Astrocyte (in vitro differentiated cells and primary cell): Measurements from ENCODE around the gene RAPGEF5. TPM values are rescaled to one million over a fixed set of nuclear protein-coding genes. Genes with fewer than 3 reads are reported as not detected.

Experiments used
- DNase-seq: peaks from one replicate; pipeline ENCODE4 v3.0.0-alpha.2; 2010; ENCODE audit warnings: low read depth
- FAIRE-seq: peaks from 2 replicates; lab custom pipeline; 2011; peaks lifted over from hg19 to GRCh38; lab: Jason Lieb, UNC
- H2AFZ ChIP-seq: 2 replicates; pipeline ENCODE4 v1.6.0; 2012; ENCODE audit warnings: low read depth, low read length, inconsistent platforms
- H3K27ac ChIP-seq: 2 replicates; pipeline ENCODE4 v1.5.1; 2011; ENCODE audit warnings: low read depth, low read length, inconsistent platforms
- H3K27me3 ChIP-seq: 2 replicates; pipeline ENCODE4 v1.6.0; 2011; ENCODE audit warnings: low read length, inconsistent platforms; ENCODE audit not compliant: insufficient read depth
- H3K36me3 ChIP-seq: 2 replicates; pipeline ENCODE4 v1.5.1; 2011; ENCODE audit warnings: low read length, inconsistent platforms; ENCODE audit not compliant: insufficient read depth
- H3K4me1 ChIP-seq: 2 replicates; pipeline ENCODE4 v1.5.1; 2011; ENCODE audit warnings: low read length, inconsistent platforms; ENCODE audit not compliant: insufficient read depth
- H3K4me2 ChIP-seq: 2 replicates; pipeline ENCODE4 v1.6.0; 2012; ENCODE audit warnings: low read length, inconsistent platforms
- H3K4me3 ChIP-seq: 2 replicates; pipeline ENCODE4 v1.5.1; 2011; ENCODE audit warnings: low read depth, mild to moderate bottlenecking, low read length, inconsistent platforms; ENCODE audit not compliant: insufficient read depth
- H3K79me2 ChIP-seq: 2 replicates; pipeline ENCODE4 v1.6.0; 2012; ENCODE audit warnings: mild to moderate bottlenecking, low read length, inconsistent platforms; ENCODE audit not compliant: insufficient read depth
- H3K9ac ChIP-seq: 2 replicates; pipeline ENCODE4 v1.6.0; 2012; ENCODE audit warnings: mild to moderate bottlenecking, low read length, inconsistent platforms
- H3K9me3 ChIP-seq: 2 replicates; pipeline ENCODE4 v1.5.1; 2012; ENCODE audit warnings: low read depth, mild to moderate bottlenecking, low read length, inconsistent platforms; ENCODE audit not compliant: insufficient read depth
- H4K20me1 ChIP-seq: 2 replicates; pipeline ENCODE4 v1.6.0; 2012; ENCODE audit warnings: low read length, inconsistent platforms; ENCODE audit not compliant: insufficient read depth
- H3K27ac Mint-ChIP-seq: one replicate; pipeline ENCODE4 v1.8.0; 2021; ENCODE audit warnings: mild to moderate bottlenecking, mixed read lengths; ENCODE audit not compliant: unreplicated experiment
- H3K27me3 Mint-ChIP-seq: one replicate; pipeline ENCODE4 v1.8.0; 2021; ENCODE audit warnings: low read depth, mixed read lengths; ENCODE audit not compliant: unreplicated experiment
- H3K36me3 Mint-ChIP-seq: one replicate; pipeline ENCODE4 v1.8.0; 2021; ENCODE audit warnings: low read depth, mixed read lengths; ENCODE audit not compliant: unreplicated experiment
- H3K4me1 Mint-ChIP-seq: one replicate; pipeline ENCODE4 v1.8.0; 2021; ENCODE audit warnings: low read depth, mixed read lengths; ENCODE audit not compliant: unreplicated experiment
- H3K4me3 Mint-ChIP-seq: one replicate; pipeline ENCODE4 v1.8.0; 2021; ENCODE audit warnings: mild to moderate bottlenecking, moderate library complexity, mixed read lengths; ENCODE audit not compliant: unreplicated experiment
- H3K9me3 Mint-ChIP-seq: one replicate; pipeline ENCODE4 v1.8.0; 2021; ENCODE audit warnings: mild to moderate bottlenecking, mixed read lengths; ENCODE audit not compliant: unreplicated experiment
- EZH2 ChIP-seq: IDR thresholded peaks from 2 replicates; pipeline ENCODE4 v1.6.1; 2012; ENCODE audit warnings: mild to moderate bottlenecking, low read length, inconsistent platforms; ENCODE audit not compliant: insufficient read depth
- total RNA-seq: library from RNA; stranded (reverse); gene quantifications from 2 replicates; pipeline ENCODE4 v1.2.1, GENCODE V29; 2021
- TF ChIP-seq, protein P1 (sequence below): IDR thresholded peaks from 2 replicates; pipeline ENCODE4 v1.5.1; 2011; ENCODE audit warnings: low read depth, mild to moderate bottlenecking, inconsistent platforms, low read length, moderate library complexity; ENCODE audit not compliant: insufficient read depth

The RAPGEF5 gene
- total RNA-seq, 1 donor from 2014 or later = 1.0 TPM

DNA sequence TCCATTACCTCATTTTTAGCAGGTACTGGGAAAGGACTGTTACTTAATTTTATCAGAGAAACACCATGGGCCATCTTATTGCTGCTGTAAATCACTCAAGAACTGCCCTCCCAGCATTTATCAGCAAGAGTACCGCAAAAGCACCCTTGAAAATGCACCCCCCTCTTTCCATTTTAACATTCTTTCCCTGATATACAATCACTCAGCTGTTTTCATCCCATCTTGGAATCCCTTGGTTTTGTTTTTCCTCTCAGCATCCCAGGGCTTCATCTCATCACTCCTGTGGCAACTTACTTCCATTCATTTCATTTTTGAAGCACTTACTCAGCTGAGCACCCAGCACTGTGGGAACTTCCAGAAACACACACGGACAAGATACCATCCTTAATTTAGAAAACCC lies 36.5 kb downstream of the RAPGEF5 start:
- no peaks in the 10 kb centered on the region for H3K79me2 ChIP-seq
- Mint-ChIP-seq H3K4me1 (peaks cover 8% of the 10 kb centered on the region), H3K9me3 (peaks cover 3% of the 10 kb centered on the region), H3K27ac (no peak overlapping the region), H3K27me3 (peaks cover 8% of the 10 kb centered on the region), H3K4me3 (no peak overlapping the region), H3K36me3 (no peaks in the 10 kb centered on the region)
- H2AFZ ChIP-seq = no peak overlapping the region
- no peak overlapping the region for H3K4me3 ChIP-seq
- H3K4me2 ChIP-seq = no peak overlapping the region
- no peaks in the 10 kb centered on the region for H3K27me3 ChIP-seq
- no peaks in the 10 kb centered on the region for H3K4me1 ChIP-seq
- no peak overlapping the region for H3K9ac ChIP-seq
- no peak for TF ChIP-seq EZH2
- TF ChIP-seq, protein P1, sequence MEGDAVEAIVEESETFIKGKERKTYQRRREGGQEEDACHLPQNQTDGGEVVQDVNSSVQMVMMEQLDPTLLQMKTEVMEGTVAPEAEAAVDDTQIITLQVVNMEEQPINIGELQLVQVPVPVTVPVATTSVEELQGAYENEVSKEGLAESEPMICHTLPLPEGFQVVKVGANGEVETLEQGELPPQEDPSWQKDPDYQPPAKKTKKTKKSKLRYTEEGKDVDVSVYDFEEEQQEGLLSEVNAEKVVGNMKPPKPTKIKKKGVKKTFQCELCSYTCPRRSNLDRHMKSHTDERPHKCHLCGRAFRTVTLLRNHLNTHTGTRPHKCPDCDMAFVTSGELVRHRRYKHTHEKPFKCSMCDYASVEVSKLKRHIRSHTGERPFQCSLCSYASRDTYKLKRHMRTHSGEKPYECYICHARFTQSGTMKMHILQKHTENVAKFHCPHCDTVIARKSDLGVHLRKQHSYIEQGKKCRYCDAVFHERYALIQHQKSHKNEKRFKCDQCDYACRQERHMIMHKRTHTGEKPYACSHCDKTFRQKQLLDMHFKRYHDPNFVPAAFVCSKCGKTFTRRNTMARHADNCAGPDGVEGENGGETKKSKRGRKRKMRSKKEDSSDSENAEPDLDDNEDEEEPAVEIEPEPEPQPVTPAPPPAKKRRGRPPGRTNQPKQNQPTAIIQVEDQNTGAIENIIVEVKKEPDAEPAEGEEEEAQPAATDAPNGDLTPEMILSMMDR = no peak
- no peak for DNase-seq
- no peak overlapping the region for H3K27ac ChIP-seq
- no peak for FAIRE-seq
- H3K9me3 ChIP-seq = no peaks in the 10 kb centered on the region
- no peaks in the 10 kb centered on the region for H3K36me3 ChIP-seq
- no peaks in the 10 kb centered on the region for H4K20me1 ChIP-seq

DNA sequence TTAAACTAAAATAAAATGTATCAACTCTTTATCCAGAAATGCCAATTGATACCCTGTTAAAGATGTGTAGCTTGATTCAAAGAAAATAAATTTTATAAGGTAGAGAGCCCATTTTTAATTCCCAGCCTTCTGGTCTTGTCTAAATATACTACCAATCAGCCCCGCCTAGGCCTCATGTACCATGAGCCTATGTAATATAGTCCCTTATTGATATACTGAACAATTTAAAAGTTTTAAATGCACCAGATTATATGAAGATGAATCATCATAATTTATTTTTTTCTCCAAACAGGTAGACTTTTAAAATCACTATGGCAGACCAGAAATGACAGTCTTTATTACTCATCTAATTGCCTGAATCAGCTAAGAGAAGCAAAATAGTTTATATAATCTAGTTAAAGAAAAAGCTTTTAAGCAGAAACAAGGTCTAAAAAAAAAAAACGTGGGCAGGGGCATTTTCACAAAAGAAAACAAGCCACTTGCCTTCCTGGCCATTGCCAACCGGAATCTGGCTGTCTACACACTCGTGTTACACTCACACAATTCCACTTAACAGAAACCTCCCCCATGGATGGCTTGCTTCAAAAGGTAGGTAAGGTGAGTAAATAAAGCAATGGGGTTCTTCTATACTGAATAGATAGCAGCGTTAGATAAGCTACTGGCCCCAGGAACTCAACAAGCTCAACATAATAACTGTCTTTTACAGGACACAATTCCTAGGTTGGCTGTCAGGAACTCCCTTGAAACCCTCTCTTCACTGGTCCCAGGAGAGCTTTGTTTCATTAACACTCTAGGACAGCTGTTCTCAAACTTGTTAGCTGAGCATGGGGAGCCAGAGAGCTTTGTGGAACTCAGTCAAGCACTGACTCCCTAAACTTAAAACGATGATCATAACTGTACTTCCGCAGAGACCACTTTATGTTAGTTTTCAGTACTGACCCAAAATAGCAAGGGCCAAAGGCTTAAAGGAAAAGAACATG lies 37.2 kb downstream of the RAPGEF5 start:
- Histone ChIP-seq H3K4me3 (no peak overlapping the region), H3K9ac (no peak overlapping the region), H3K27me3 (no peaks in the 10 kb centered on the region), H3K79me2 (no peaks in the 10 kb centered on the region), H2AFZ (no peak overlapping the region), H3K4me1 (no peaks in the 10 kb centered on the region), H3K4me2 (no peak overlapping the region), H3K27ac (no peak overlapping the region), H3K36me3 (no peaks in the 10 kb centered on the region), H3K9me3 (no peaks in the 10 kb centered on the region), H4K20me1 (no peaks in the 10 kb centered on the region)
- FAIRE-seq (no peak), DNase-seq (no peak)
- Mint-ChIP-seq H3K36me3 (no peaks in the 10 kb centered on the region), H3K9me3 (peaks cover 3% of the 10 kb centered on the region), H3K4me1 (peaks cover 8% of the 10 kb centered on the region), H3K27ac (no peak overlapping the region), H3K4me3 (no peak overlapping the region), H3K27me3 (peaks cover 2% of the 10 kb centered on the region)
- TF ChIP-seq, protein P1 = no peak
- no peak for TF ChIP-seq EZH2

DNA sequence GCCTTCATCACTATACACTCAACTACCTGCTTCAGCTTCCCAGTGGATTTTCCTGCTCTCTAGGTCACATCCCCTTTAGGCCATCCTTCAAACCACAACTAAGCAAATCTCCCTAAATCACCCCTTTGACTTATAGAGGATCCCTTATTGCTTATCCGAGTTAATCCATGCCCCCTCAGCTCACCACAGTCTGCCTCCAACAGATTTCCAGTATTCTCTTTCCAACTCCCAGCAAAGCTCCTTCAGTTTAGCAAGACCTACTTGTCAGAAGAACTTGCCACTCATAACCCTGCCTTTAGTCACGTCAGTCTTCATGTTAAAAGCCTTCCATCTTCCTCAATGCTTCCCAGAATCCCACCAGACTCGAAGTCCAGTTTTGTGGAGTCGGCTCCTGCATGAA lies 38.6 kb downstream of the RAPGEF5 start:
- Histone ChIP-seq H3K9ac (no peak overlapping the region), H2AFZ (no peak overlapping the region), H3K79me2 (no peaks in the 10 kb centered on the region), H3K27ac (no peak overlapping the region), H3K4me3 (no peak overlapping the region), H3K4me1 (no peaks in the 10 kb centered on the region), H3K36me3 (no peaks in the 10 kb centered on the region), H3K27me3 (no peaks in the 10 kb centered on the region), H3K4me2 (no peak overlapping the region), H4K20me1 (no peaks in the 10 kb centered on the region), H3K9me3 (no peaks in the 10 kb centered on the region)
- Mint-ChIP-seq H3K4me3 (no peak overlapping the region), H3K4me1 (peaks cover 8% of the 10 kb centered on the region), H3K9me3 (peaks cover 3% of the 10 kb centered on the region), H3K27ac (no peak overlapping the region), H3K27me3 (peaks cover 2% of the 10 kb centered on the region), H3K36me3 (no peaks in the 10 kb centered on the region)
- TF ChIP-seq, protein P1 = no peak
- TF ChIP-seq EZH2 = no peak
- no peak for DNase-seq
- FAIRE-seq = no peak
